Epithelial cell of esophagus (primary cell): Measurements from ENCODE around the gene MBP.

Experiments used
- DNase-seq: peaks from one replicate; pipeline ENCODE4 v3.0.0; 2010; ENCODE audit warnings: low read depth
- H3K4me3 ChIP-seq: 2 replicates; pipeline ENCODE4 v1.5.1; 2011; ENCODE audit warnings: mild to moderate bottlenecking, low read length, control low read depth
- TF ChIP-seq, protein P1 (sequence below): IDR thresholded peaks from 2 replicates; pipeline ENCODE4 v1.5.1; 2011; ENCODE audit warnings: low read depth, mild to moderate bottlenecking, low read length, control low read depth, inconsistent platforms; ENCODE audit not compliant: insufficient read depth; ENCODE audit errors: missing control alignments

MBP gene

DNA sequence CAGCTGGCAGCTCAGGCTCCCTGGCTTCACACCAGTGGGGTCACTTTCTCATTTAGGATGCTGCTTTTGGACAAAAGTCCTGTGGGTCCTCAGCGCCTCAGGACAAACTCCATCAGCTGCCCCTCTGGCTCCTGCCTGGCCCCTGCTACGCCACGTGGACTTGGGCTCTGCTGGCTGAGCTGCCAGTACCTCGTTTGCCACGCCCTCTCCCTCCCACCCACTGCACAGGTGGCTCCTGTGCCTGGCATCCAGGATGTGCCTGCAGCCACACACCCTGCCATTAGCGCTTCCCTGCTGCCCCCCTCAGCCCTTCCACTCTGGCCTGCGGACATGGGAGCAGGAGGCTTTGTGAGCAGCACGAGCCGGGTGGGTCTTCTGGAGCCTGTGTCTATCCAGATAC lies 191.3 kb downstream of the MBP start:
- no peak for DNase-seq

DNA sequence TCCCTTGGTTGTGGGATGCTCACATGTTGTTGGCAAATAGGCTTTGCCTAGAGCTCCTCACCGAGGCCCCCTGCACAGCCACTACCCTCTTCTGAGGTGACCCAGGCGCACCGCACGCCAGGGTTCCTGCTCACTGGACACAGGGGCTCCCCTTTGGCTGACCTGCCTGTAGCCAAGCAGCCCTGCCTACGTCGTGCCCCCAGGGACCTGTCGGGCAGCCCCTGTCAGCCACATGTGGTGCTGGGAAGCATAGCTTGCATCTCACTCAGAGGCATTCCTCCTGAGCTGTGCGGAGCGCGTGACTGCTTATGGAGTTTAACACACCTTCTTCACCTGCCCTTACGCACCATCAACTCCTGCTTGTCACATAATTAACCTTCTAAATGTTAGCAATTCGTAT lies 194.0 kb downstream of the MBP start:
- DNase-seq: no peak
- no peak overlapping the region for H3K4me3 ChIP-seq
- TF ChIP-seq, protein P1, sequence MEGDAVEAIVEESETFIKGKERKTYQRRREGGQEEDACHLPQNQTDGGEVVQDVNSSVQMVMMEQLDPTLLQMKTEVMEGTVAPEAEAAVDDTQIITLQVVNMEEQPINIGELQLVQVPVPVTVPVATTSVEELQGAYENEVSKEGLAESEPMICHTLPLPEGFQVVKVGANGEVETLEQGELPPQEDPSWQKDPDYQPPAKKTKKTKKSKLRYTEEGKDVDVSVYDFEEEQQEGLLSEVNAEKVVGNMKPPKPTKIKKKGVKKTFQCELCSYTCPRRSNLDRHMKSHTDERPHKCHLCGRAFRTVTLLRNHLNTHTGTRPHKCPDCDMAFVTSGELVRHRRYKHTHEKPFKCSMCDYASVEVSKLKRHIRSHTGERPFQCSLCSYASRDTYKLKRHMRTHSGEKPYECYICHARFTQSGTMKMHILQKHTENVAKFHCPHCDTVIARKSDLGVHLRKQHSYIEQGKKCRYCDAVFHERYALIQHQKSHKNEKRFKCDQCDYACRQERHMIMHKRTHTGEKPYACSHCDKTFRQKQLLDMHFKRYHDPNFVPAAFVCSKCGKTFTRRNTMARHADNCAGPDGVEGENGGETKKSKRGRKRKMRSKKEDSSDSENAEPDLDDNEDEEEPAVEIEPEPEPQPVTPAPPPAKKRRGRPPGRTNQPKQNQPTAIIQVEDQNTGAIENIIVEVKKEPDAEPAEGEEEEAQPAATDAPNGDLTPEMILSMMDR: no peak

More for the DNA sequence above, 191.3 kb downstream of the MBP start:
- TF ChIP-seq, protein P1: no peak
- H3K4me3 ChIP-seq: no peak overlapping the region

DNA sequence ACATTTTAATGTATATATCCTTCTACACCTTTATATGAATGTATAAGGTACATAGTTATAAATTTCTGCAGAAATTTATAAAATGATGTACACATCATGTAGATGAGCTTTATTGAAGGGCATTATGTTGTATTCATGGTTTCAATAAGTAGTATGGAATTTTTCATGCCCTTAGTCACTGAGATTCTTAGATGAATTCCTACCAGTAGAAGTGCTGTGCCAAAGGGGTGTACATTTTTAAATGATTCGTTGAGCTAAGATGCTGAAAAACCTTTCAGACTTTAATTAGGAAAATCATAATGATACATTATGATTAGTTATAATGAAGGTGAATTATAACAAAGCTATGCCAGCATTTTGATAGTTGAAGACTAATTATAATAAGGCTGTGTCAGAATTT lies 195.0 kb downstream of the MBP start:
- DNase-seq: no peak
- no peak overlapping the region for H3K4me3 ChIP-seq
- TF ChIP-seq, protein P1: no peak

DNA sequence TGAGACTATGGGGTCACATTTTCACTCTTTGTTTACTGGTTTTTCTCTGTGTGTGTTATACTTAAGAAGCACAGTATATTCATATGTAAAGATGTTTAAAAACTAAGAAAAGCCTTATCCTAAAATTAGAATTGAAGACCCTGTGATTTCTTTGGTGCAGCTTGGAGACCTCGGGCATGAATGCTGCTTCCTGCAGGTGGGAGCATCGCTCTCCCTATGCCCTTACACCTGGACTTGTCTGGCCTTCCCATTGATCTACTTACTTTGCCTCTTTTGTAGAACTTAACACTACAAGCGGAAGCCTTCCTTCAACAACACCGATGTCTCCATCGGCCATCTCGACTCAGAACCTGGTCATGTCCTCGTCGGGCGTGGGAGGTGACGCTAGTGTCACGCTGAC lies 195.7 kb downstream of the MBP start:
- TF ChIP-seq, protein P1: no peak
- H3K4me3 ChIP-seq: no peak overlapping the region
- no peak for DNase-seq

DNA sequence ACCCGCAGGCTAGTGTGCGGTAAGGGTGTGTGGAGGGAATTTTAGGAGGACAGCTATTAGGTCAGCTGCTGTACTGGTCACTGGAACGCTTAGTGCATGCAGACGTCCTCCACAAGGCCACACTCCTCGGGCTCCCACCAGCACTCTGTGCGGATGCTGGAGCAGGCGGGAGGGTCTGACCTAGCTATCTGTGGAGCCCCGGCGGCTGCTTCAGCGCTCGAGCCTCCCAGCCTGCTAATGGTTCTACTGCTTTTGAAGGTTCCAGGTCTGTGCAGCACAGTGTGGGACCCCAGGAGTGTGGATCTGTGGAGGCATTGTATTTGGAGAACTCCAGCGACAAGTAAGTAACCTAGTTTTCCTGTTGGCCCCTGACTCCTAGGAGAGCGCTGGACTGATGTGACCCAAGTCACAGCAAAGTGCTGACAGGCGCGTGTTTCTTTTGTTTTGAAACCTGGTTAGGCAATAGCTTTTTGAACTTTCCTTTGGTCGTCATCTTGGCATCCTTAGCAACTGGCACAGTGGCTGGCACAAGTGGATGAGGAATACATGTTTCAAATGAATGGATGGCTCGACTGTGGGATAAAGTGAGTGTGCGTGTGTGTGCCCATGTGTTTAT lies 196.8 kb downstream of the MBP start:
- no peak for DNase-seq
- TF ChIP-seq, protein P1: no peak
- no peak overlapping the region for H3K4me3 ChIP-seq

DNA sequence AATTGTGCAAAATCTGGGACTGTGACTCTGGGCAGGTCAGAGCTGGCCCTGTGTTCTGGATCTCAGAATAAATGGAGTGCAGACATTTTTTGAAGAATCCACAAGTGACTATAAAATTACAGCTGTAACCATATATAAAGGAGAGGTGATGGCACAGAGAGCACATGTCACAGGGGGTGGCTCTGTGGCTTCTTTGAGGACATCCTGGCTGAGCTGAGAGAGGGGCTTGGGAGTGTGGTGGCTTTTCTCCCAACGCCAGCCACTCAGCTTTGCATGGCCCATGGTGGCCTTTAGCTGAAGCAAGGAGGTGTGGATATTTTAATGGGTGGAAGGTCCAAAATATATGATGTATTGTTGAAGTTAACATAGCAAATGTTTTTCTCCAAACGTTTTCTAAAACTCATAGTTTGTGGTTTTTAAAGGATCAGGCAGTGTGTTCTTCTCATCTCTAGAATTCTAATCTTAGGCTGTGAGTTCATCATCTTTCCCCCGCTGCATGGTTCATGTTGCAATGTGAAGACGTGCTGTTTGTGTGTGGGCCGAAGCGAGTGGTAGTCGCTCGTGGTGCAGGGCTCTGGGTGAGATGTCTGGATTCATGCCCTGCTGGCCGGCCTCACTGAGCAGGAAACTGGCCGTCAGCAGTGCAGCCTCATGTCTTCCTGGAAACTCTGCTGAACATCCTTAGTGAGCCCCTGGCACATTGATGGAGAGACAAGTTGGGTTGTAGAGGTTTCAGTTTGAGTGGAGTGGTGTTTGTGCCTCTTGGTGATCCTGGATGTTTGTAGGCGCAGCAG lies 200.4 kb downstream of the MBP start:
- H3K4me3 ChIP-seq: no peak overlapping the region
- TF ChIP-seq, protein P1: no peak
- no peak for DNase-seq

DNA sequence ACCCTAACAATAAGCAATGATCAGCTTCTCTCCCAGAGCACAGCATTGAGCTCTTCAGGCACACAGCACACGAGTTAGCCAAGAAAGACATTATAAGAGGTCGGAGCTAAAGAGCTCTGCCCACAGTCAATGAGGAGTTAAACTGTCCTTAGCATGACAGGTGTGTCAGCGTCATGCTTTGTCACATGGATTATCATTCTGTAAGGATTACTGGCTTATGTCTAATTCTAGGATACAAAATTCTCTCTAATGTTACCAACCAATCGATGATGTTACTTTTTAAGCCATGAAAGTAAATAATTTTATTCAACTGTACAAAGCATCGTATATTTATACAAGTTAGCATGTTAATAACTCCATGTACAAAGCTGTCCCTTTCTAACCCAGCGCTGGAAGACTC lies 201.4 kb downstream of the MBP start:
- no peak overlapping the region for H3K4me3 ChIP-seq
- TF ChIP-seq, protein P1: no peak
- DNase-seq: no peak
